GM12892 (cell line): ENCODE data around the gene SH2D3C.

Experiments used
- POLR2A ChIP-seq: IDR thresholded peaks from 2 replicates; pipeline ENCODE4 v1.6.1; 2011; ENCODE audit warnings: low read depth, low read length, control low read depth
- POLR2AphosphoS5 ChIP-seq: IDR thresholded peaks from 2 replicates; pipeline ENCODE4 v1.6.1; 2011; ENCODE audit warnings: low read depth, low read length, control low read depth
- TAF1 ChIP-seq: IDR thresholded peaks from 2 replicates; pipeline ENCODE4 v1.6.1; 2011; ENCODE audit warnings: low read depth, mild to moderate bottlenecking, control low read depth, low read length, borderline replicate concordance

DNA sequence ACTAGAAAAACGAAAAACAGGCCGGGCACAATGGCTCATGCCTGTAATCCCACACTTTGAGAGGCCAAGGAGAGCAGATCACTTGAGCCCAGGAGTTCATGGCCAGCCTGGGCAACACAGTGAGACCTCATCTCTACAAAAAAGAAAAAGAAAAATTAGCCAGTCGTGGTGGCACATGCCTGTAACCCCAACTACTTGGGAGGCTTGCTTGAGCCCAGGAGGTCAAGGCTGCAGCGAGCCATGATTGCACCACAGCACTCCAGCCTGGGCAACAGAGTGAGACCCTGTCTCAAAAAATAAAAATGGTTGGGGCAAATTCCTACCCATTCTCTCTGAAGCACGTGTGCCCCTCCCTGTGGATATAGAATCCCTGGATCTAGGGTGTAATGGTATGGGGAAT, 80.1 kb downstream of the SH2D3C start:
- TF ChIP-seq POLR2A (no peak), TAF1 (no peak), POLR2AphosphoS5 (no peak)
